GM19240 (cell line): ENCODE results near the gene SLC7A6.

Experiments used
- DNase-seq: peaks from one replicate; pipeline ENCODE4 v3.0.0; 2011; ENCODE audit warnings: low spot score; ENCODE audit not compliant: insufficient read length

SLC7A6 gene

GRCh38 chr16:68345351-68345810, 81.1 kb downstream of the SLC7A6 start:
- no peak for DNase-seq

DNA sequence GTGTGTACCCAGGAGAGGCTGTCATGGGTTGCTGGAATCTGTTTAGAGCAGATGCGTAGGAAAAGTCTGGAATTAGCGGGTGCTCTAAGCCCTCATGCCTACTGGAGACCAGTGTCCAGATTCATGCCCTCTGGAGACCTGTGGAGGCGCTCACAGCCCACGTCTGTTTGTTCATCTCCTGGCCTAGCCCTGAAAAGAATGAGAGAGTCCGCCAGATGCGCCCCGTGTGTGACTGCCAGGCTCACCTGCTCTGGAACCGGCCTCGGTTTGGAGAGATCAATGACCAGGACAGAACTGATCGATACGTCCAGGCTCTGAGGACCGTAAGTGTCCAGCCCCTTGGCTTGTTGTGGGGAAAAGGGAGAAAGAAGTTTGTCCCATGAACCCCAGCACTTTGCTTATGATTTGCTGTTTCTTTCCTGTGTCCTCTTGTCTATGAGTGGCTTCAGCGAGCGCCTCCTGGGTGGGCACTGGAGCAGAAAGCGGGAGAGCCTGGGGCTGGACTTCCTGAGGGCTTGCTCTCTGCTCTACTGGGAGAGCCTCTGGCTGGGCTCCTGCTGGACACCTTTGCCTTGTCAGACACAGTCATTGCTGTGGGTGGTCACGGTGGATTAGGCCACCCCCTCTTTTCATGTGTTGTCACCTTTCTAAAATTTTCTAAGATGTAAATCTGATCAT, 81.8 kb downstream of the SLC7A6 start:
- DNase-seq, result no peak

DNA sequence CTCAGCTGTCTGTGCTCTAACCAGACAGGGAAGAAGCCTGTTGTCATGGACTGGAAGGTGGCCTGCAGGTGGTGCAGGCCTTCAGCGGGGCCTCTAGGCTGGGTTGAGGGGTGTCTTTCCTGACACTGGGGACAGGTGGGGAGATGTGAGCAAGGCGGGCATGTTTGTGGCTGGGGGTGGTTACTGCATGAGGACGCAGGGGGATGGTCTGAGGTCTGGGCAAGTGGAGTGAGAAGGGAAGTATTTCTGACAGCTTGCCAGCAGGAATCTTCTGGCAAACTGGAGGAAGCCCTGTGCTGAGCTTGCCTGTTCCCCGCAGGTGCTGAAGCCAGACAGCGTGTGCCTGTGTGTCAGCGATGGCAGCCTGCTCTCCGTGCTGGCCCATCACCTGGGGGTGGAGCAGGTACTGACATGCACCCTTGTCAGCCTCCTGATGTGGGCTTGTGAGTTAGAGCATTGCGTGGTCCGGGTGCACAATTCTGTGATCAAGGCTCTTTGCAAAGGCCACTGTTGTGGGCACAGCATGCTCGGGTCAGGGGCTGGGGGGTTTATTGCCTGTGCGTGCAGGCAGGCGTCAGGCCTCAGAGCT, 82.7 kb downstream of the SLC7A6 start:
- no peak for DNase-seq

GRCh38 chr16:68347605-68348004, 83.3 kb downstream of the SLC7A6 start:
- DNase-seq, result no peak

DNA sequence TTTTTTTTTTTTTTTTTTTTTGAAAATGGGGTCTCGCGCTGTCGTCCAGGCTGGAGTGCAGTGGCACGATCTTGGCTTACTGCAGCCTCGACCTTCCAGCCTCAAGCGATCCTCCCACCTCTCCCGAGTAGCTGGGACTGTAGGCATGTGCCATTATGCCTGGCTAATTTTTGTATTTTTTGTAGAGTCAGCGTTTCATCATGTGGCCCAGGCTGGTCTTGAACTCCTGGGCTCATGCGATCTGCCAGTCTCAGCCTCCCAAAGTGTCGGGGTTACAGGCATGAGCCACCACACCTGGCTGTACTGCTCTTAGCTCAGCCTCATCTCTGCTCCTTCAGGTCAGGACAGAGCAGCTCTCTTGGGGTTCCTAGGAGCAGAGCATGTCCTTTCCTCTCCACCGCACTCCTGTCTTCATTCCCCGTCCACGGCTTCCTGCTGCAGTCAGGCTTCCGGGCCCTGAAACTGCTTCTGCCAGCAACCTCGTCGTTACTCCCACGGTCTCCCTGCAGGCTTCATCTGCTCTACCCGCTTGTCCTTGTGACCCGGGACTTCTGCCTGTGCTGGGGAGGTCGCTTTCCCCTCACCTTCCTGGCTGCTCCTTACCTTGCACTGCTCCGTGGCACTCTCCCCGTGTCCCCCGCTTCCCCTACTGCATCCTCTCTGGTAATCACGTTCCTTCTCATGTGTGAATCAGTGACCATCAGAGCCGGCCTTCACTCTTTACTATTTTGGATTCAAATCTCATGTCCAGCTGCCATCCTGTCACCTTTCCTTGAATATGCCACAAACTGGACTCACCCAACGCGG, 84.5 kb downstream of the SLC7A6 start:
- DNase-seq, result no peak

DNA sequence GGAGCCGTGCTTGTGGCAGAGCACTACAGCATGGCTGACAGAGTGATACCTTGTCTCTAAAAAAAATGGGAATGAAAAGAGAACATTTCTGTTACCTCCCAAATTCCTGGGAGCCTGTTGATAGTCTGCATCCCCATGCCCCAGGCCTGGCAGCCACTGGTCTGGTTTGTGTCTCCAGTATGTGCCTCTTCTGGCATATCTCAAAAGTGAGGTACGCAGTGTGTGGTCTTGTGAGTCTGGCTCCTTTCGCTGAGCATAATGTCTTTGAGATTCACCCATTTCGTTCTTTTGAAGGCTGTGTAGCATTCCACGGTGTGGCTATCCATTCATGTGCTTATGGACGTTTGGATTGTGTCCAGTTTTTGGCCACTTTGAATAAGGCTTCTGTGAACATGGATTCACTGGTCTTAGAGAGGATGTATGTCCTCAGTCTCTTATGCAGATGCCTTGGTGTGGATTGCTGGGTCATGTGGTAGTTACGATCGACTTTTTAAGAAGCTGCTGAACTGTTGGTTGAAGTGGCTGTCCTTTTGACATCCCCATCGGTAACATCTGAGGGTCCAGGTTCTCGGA, 85.6 kb downstream of the SLC7A6 start:
- no peak for DNase-seq

DNA sequence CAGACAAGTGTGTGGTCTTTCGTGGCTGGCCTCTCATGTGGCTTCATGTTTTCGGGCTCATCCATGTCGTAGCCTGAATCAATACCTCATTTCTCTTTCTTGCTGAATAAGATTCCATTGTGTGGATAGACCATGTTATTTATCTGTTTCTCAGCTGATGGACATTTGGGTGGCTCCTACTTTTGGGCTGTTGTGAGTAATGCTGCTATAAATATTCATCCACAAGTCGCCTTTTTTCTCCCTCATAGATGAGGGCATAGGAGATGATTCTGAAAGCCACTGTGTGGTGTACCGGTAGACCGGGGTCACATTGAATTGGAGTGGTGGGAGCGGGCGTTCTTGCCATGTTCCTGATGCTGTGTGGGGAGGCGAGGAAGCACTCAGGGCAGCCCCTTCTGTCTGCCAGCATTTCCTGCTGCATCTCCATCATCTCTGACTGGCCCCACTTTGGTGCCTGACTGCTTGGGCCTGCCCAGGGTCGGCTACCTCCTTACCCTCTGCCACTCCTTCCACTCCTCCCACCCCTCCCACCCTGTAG, 86.6 kb downstream of the SLC7A6 start:
- DNase-seq, result no peak
